CD8-positive, alpha-beta memory T cell (primary cell): ENCODE measurements around the gene TADA2B. TPM values are rescaled to one million over a fixed set of nuclear protein-coding genes. Genes with fewer than 3 reads are reported as not detected.
"Not testable (repeated sequence)": the region's sequence is repeated elsewhere in the genome, so short reads cannot be mapped to it uniquely, and the experiment has no call there.

Experiments used
- CTCF ChIA-PET: fragments of 350-600 bp; sonication (Branson Sonifier 250); formaldehyde crosslinking; loops from one replicate; lab custom pipeline; 2021; ENCODE audit warnings: antibody characterized with exemption; lab: Charles Lee
- POLR2A ChIA-PET: fragments of 350-600 bp; sonication (Branson Sonifier 250); formaldehyde crosslinking; loops from one replicate; lab custom pipeline; 2021; ENCODE audit warnings: antibody characterized with exemption; lab: Charles Lee
- DNase-seq, 5 donors: peaks; one replicate each; pipeline versions ENCODE4 v3.0.0 to v3.0.0-alpha.2; 2020 to 2022; ENCODE audit warnings: mixed read lengths in 1 of 5
- H3K27ac ChIP-seq: one replicate; pipeline ENCODE4 v1.7.0; 2013; ENCODE audit warnings: low read depth, mild to moderate bottlenecking, low read length, moderate library complexity
- H3K27me3 ChIP-seq: 2 replicates; pipeline ENCODE4 v1.7.0; 2013; ENCODE audit warnings: low read length, mild to moderate bottlenecking; ENCODE audit not compliant: insufficient read depth, poor library complexity, severe bottlenecking
- H3K36me3 ChIP-seq: 2 replicates; pipeline ENCODE4 v1.7.0; 2013; ENCODE audit warnings: mild to moderate bottlenecking, low read length, moderate library complexity; ENCODE audit not compliant: insufficient read depth
- H3K4me1 ChIP-seq: 2 replicates; pipeline ENCODE4 v1.7.0; 2013; ENCODE audit warnings: mild to moderate bottlenecking, low read length, moderate library complexity; ENCODE audit not compliant: insufficient read depth
- H3K4me3 ChIP-seq: 2 replicates; pipeline ENCODE4 v1.7.0; 2013; ENCODE audit warnings: mild to moderate bottlenecking, low read length
- H3K9me3 ChIP-seq: 2 replicates; pipeline ENCODE4 v1.7.0; 2013; ENCODE audit warnings: mild to moderate bottlenecking, low read length
- H3K27ac Mint-ChIP-seq, 8 donors: one replicate each; pipeline ENCODE4 v1.8.0; 2020 to 2021; ENCODE audit warnings: mixed read lengths in 8 of 8, mild to moderate bottlenecking in 6 of 8, inconsistent platforms in 3 of 8, moderate library complexity in 3 of 8
- H3K27me3 Mint-ChIP-seq, 2 donors: one replicate each; pipeline ENCODE4 v1.8.0; 2020 to 2021; ENCODE audit warnings: mixed read lengths in 2 of 2, mild to moderate bottlenecking in 1 of 2, moderate library complexity in 1 of 2
- H3K36me3 Mint-ChIP-seq, 3 donors: one replicate each; pipeline ENCODE4 v1.8.0; 2020 to 2021; ENCODE audit warnings: mixed read lengths in 3 of 3, inconsistent platforms in 1 of 3, mild to moderate bottlenecking in 1 of 3
- H3K4me1 Mint-ChIP-seq, 3 donors: one replicate each; pipeline ENCODE4 v1.8.0; 2020 to 2021; ENCODE audit warnings: mixed read lengths in 3 of 3, inconsistent platforms in 1 of 3, mild to moderate bottlenecking in 1 of 3
- H3K4me3 Mint-ChIP-seq, 7 donors: one replicate each; pipeline ENCODE4 v1.8.0; 2020 to 2021; ENCODE audit warnings: mixed read lengths in 7 of 7, mild to moderate bottlenecking in 6 of 7, moderate library complexity in 4 of 7, inconsistent platforms in 2 of 7
- H3K9me3 Mint-ChIP-seq, 5 donors: one replicate each; pipeline ENCODE4 v1.8.0; 2020 to 2022; ENCODE audit warnings: mixed read lengths in 5 of 5, mild to moderate bottlenecking in 3 of 5, moderate library complexity in 2 of 5, inconsistent platforms in 1 of 5
- polyA plus RNA-seq: library from polyadenylated mRNA; unstranded; fragments of 300-500 nt; fragmentation: Illumina TruSeq; gene quantifications from one replicate; pipeline ENCODE4 v1.2.3, GENCODE V29; 2021
- total RNA-seq, 2 experiments: library from RNA; stranded (reverse); gene quantifications; one replicate each; pipeline ENCODE4 v1.2.3, GENCODE V29; 2021

Gene TADA2B
- total and polyA plus RNA-seq, 3 experiments from 2014 or later = 6.0 to 16.0 (median 15.8) TPM

DNA sequence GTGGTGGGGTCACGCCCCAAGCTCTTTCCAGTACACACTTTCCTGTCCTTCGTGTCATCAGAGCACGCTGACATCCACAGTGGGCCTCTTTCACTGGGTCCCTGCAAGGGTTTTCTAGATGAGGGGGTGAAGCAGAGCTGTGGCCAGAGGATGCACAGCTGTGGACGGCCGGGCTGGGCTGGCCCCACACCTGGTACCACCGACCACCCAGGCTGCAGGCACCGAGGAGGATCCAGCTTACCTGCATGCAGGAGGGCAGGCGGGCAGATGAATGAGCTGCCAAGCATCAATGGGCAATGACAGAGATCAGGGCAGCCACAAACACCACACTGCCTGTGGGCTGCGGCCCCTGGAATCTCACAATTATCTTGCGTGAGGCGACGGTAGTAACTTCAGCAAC, 34.2 kb downstream of the TADA2B start:
- H3K4me1 ChIP-seq = no peaks in the 10 kb centered on the region
- ChIA-PET POLR2A (no interaction called here), CTCF (no interaction called here)
- no peaks in the 10 kb centered on the region for H3K36me3 ChIP-seq
- H3K9me3 ChIP-seq = no peaks in the 10 kb centered on the region
- Mint-ChIP-seq H3K36me3 (no peaks in the 10 kb centered on the region), H3K4me1 (no peaks in the 10 kb centered on the region), H3K27ac (no peak overlapping the region), H3K27me3 (peaks cover 4 to 33% of the 10 kb centered on the region in 2 donors), H3K4me3 (no peak overlapping the region), H3K9me3 (peaks cover 0 to 4% (median 0%) of the 10 kb centered on the region in 5 donors)
- H3K27ac ChIP-seq = no peak overlapping the region
- H3K4me3 ChIP-seq = no peak overlapping the region
- no peaks in the 10 kb centered on the region for H3K27me3 ChIP-seq
- DNase-seq = no peak

- Mint-ChIP-seq H3K4me1 (no peaks in the 10 kb centered on the region), H3K9me3 (peaks cover 0 to 4% (median 0%) of the 10 kb centered on the region in 5 donors), H3K36me3 (no peaks in the 10 kb centered on the region), H3K27me3 (peaks cover 4 to 37% of the 10 kb centered on the region in 2 donors), H3K27ac (no peak overlapping the region), H3K4me3 (no peak overlapping the region)
- peaks cover under 1% of the 10 kb centered on the region for H3K27me3 ChIP-seq
- DNase-seq = no peak
- POLR2A ChIA-PET = no interaction called here
- H3K9me3 ChIP-seq = no peaks in the 10 kb centered on the region
- CTCF ChIA-PET = no interaction called here
- no peak overlapping the region for H3K4me3 ChIP-seq
- H3K4me1 ChIP-seq = no peaks in the 10 kb centered on the region
- no peak overlapping the region for H3K27ac ChIP-seq
- H3K36me3 ChIP-seq = no peaks in the 10 kb centered on the region
These were observed 34.9 kb downstream of the TADA2B start for GRCh38 chr4:7078025-7078424.

DNA sequence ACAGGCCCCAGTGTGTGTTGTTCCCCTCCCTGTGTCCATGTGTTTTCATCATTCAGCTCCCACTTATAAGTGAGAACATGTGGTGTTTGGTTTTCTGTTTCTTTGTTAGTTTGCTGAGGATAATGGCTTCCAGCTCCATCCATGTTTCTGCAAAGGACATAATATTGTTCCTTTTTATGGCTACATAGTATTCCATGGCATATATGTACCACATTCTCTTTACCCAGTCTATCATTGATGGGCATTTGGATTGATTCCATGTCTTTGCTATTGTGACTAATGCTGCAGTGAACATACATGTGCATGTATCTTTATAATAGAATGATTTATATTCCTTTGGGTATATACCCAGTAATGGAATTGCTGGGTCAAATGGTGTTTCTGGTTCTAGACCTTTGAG, 36.3 kb downstream of the TADA2B start:
- H3K4me1 Mint-ChIP-seq, H3K36me3 ChIP-seq, H3K27ac ChIP-seq, H3K4me1 ChIP-seq, H3K4me3 Mint-ChIP-seq, POLR2A ChIA-PET, DNase-seq, H3K9me3 ChIP-seq, H3K9me3 Mint-ChIP-seq, H3K4me3 ChIP-seq, H3K36me3 Mint-ChIP-seq, H3K27ac Mint-ChIP-seq: not testable (repeated sequence)
- CTCF ChIA-PET = interaction anchor here (0.8 kb wide), 1 partner anchor 8 kb away, joined by 3 read pairs; no protein-coding TSS in a partner anchor
- peaks cover 11 to 48% of the 10 kb centered on the region in 2 donors for H3K27me3 Mint-ChIP-seq
- H3K27me3 ChIP-seq = peaks cover 13% of the 10 kb centered on the region

DNA sequence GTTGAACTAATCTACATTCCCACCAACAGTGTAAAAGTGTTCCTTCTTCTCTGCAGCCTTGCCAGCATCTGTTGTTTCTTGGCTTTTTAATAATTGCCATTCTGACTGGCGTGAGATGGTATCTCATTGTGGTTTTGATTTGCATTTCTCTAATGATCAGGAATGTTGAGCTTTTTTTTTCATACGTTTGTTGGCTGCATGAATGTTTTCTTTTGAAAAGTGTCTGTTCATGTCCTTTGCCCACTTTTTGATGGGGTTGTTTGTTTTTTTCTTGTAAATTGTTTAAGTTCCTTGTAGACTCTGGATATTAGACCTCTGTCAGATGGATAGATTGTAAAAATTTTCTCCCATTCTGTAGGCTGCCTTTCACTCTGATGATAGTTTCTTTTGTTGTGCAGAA, 36.7 kb downstream of the TADA2B start:
- H3K4me3 ChIP-seq, DNase-seq, H3K4me3 Mint-ChIP-seq, POLR2A ChIA-PET, H3K4me1 ChIP-seq, H3K9me3 ChIP-seq, H3K9me3 Mint-ChIP-seq, H3K36me3 ChIP-seq, H3K4me1 Mint-ChIP-seq, H3K36me3 Mint-ChIP-seq, H3K27ac ChIP-seq, H3K27ac Mint-ChIP-seq: not testable (repeated sequence)
- peaks cover 14 to 51% of the 10 kb centered on the region in 2 donors for H3K27me3 Mint-ChIP-seq
- H3K27me3 ChIP-seq = peaks cover 14% of the 10 kb centered on the region
- CTCF ChIA-PET = interaction anchor here (1.3 kb wide), 1 partner anchor 9 kb away, joined by 4 read pairs; no protein-coding TSS in a partner anchor

DNA sequence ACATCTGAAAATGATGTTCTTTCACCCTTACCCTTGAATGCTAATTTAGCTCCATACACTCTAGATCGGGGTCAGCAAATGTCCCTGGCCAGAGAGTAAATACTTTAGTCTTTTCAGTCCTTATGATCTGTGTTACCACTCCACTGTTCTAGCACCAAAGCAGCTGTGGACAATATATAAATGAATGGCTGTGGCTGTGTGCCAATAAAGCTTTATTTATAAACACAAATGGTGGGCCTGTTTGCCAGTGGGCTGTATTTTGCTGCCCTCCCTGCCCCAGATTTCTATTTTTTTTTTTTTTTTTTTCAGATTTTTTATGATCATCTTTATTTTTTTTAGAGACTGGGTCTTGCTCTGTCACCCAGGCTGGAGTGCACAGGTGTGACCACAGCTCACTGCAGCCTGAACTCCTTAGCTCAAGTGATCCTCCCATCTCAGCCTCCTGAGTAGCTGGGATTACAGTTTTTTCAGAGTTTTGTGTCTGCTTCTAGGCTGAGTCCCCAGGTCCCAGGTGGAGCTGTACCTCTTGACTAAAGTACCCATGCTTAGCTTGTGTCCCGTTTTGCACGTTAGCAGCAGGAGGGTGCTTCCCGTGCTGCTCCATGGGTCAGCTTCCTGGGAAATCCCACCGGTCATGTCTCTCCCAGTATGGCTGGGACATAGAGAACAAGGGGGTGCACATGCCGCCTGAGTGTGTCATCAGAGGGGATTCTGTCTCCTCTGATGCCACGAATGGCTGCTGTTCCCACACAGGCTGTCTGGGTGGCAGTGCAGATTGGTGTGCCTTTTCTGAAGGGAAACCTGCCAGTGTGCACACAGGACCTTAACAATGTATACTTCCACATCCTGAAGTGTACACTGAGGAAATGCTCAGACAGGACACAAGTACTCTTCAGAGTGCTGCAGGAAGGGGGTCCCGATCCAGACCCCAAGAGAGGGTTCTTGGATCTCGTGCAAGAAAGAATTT, 40.7 kb downstream of the TADA2B start:
- H3K36me3 ChIP-seq = no peaks in the 10 kb centered on the region
- ChIA-PET CTCF (interaction anchor here (1.0 to 1.1 kb wide), 3 partner anchors 16 to 45 kb away, joined by 3 to 4 read pairs (median 4); partner anchors contain the start of gene GRPEL1), POLR2A (interaction anchor here (0.6 to 0.7 kb wide), 2 partner anchors 8 to 40 kb away, joined by 5 to 6 read pairs; no protein-coding TSS in a partner anchor)
- Mint-ChIP-seq H3K27ac (no peak overlapping the region), H3K4me1 (no peaks in the 10 kb centered on the region), H3K4me3 (no peak overlapping the region), H3K27me3 (peaks cover 10 to 74% of the 10 kb centered on the region in 2 donors), H3K9me3 (peaks cover 0 to 8% (median 4%) of the 10 kb centered on the region in 5 donors), H3K36me3 (peaks cover 0 to 5% (median 0%) of the 10 kb centered on the region in 3 donors)
- no peaks in the 10 kb centered on the region for H3K4me1 ChIP-seq
- DNase-seq = no peak
- H3K27ac ChIP-seq = no peak overlapping the region
- H3K4me3 ChIP-seq = no peak overlapping the region
- peaks cover 27% of the 10 kb centered on the region for H3K27me3 ChIP-seq
- H3K9me3 ChIP-seq = no peaks in the 10 kb centered on the region

- peaks cover 27% of the 10 kb centered on the region for H3K27me3 ChIP-seq
- H3K4me1 ChIP-seq, H3K4me1 Mint-ChIP-seq, H3K36me3 Mint-ChIP-seq, H3K36me3 ChIP-seq, H3K9me3 Mint-ChIP-seq, H3K27ac ChIP-seq, H3K4me3 ChIP-seq, H3K4me3 Mint-ChIP-seq, H3K27ac Mint-ChIP-seq, H3K9me3 ChIP-seq, POLR2A ChIA-PET, DNase-seq: not testable (repeated sequence)
- peaks cover 10 to 77% of the 10 kb centered on the region in 2 donors for H3K27me3 Mint-ChIP-seq
- CTCF ChIA-PET = interaction anchor here (1.2 to 1.5 kb wide), 2 partner anchors 16 to 18 kb away, joined by 3 to 4 read pairs; partner anchors contain the start of gene GRPEL1
These were observed 41.4 kb downstream of the TADA2B start for GRCh38 chr4:7084564-7084961.

DNA sequence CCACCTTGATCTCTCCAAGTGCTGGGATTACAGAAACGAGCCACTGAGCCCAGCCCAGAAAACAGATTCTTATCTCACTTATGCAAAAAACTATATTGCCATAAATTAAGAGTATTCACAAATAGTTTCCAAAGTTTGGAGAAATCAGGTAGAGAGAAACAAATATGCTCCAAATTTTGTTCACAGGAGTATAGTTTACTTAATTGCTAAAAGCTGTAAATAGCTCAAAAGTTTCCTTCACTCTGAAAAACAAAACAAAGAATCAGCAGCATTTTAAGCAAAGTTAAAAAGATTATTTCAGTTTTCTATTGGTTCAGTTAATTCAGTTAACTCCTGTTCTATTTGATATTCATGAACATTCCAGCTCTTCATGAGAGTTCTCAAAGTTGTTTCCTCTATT, 43.2 kb downstream of the TADA2B start:
- CTCF ChIA-PET = interaction anchor here (1.1 kb wide), 1 partner anchor 16 kb away, joined by 3 read pairs; no protein-coding TSS in a partner anchor
- Mint-ChIP-seq H3K9me3 (peaks cover 0 to 7% (median 4%) of the 10 kb centered on the region in 5 donors), H3K27me3 (peaks cover 14 to 74% of the 10 kb centered on the region in 2 donors), H3K4me1 (no peaks in the 10 kb centered on the region), H3K4me3 (no peak overlapping the region), H3K27ac (no peak overlapping the region), H3K36me3 (peaks cover 0 to 5% (median under 1%) of the 10 kb centered on the region in 3 donors)
- Histone ChIP-seq H3K36me3 (no peaks in the 10 kb centered on the region), H3K27ac (no peak overlapping the region), H3K4me3 (no peak overlapping the region), H3K9me3 (no peaks in the 10 kb centered on the region), H3K27me3 (peaks cover 27% of the 10 kb centered on the region), H3K4me1 (no peaks in the 10 kb centered on the region)
- DNase-seq = no peak
- POLR2A ChIA-PET = interaction anchor here (0.6 kb wide), 1 partner anchor 497 kb away, joined by 4 read pairs; no protein-coding TSS in a partner anchor

DNA sequence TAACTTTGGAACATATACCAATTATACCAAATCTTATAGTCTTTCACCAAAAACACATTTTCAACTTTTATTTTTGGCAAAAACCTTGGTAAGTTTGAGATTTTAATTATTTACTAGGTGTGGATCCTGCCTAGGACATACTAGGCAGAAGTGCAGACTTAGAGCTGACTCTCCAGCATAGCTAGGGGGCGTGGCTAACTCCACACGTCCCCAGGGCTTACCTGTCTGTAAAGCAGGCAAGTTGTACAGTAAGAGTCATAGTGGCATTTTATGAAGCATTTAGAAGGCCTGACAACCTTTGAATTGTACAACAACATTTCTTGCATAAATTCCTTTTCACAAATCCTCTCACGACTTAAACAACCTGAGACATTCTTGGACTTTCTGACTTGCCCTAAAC, 43.9 kb downstream of the TADA2B start:
- POLR2A ChIA-PET = no interaction called here
- Mint-ChIP-seq H3K4me1 (no peaks in the 10 kb centered on the region), H3K27ac (no peak overlapping the region), H3K27me3 (peaks cover 14 to 72% of the 10 kb centered on the region in 2 donors), H3K9me3 (peaks cover 0 to 7% (median 4%) of the 10 kb centered on the region in 5 donors), H3K4me3 (no peak overlapping the region), H3K36me3 (peaks cover 0 to 5% (median 3%) of the 10 kb centered on the region in 3 donors)
- Histone ChIP-seq H3K36me3 (no peaks in the 10 kb centered on the region), H3K27me3 (peaks cover 27% of the 10 kb centered on the region), H3K9me3 (no peaks in the 10 kb centered on the region), H3K4me1 (no peaks in the 10 kb centered on the region), H3K27ac (no peak overlapping the region), H3K4me3 (no peak overlapping the region)
- CTCF ChIA-PET = interaction anchor here (1.1 to 1.7 kb wide), 2 partner anchors 16 kb away, joined by 3 to 4 read pairs; no protein-coding TSS in a partner anchor
- DNase-seq = no peak
